H1 (cell line): ENCODE results near the gene STRADB. TPM values are rescaled to one million over a fixed set of nuclear protein-coding genes. Genes with fewer than 3 reads are reported as not detected.

Source experiments
- CEBPB ChIP-seq: IDR thresholded peaks from 2 replicates; pipeline ENCODE4 v1.6.1; 2012; ENCODE audit warnings: low read depth, low read length
- polyA plus RNA-seq, 7 experiments: library from polyadenylated mRNA; depleted of rRNA in 3 of 7; stranded (reverse) in 5 of 7; unstranded in 2 of 7; fragments of >200 nt in 5 of 7; fragments of 200-250 nt in 2 of 7; gene quantifications; 1 replicate in 5 of 7; 2 replicates in 1 of 7; 4 replicates in 1 of 7; pipeline versions ENCODE4 v1.2.1 to v1.2.3, GENCODE V29; 2011 to 2013; ENCODE audit warnings: missing spikeins in 2 of 7, mixed read lengths in 2 of 7
- total RNA-seq: library from RNA; stranded (reverse); fragmentation: NEBNext Ultra II Directional; extraction: Animal tissue kit (Norgen Biotek cat#: 25700); gene quantifications from 2 replicates; pipeline ENCODE4 v1.2.1, GENCODE V29; 2021
- TF ChIP-seq, protein P1 (sequence below): fragments of 300-600 bp; sonication (generic); IDR thresholded peaks from 2 replicates; pipeline ENCODE4 v1.7.1; 2012; ENCODE audit warnings: low read length, moderate library complexity, mild to moderate bottlenecking, inconsistent platforms; ENCODE audit not compliant: insufficient replicate concordance

STRADB gene
- total and polyA plus RNA-seq, 2 of the 8 experiments (the other 6 are each of a cell fraction or from before 2014, with no cell fraction given) = 20.9 to 34.9 TPM

DNA sequence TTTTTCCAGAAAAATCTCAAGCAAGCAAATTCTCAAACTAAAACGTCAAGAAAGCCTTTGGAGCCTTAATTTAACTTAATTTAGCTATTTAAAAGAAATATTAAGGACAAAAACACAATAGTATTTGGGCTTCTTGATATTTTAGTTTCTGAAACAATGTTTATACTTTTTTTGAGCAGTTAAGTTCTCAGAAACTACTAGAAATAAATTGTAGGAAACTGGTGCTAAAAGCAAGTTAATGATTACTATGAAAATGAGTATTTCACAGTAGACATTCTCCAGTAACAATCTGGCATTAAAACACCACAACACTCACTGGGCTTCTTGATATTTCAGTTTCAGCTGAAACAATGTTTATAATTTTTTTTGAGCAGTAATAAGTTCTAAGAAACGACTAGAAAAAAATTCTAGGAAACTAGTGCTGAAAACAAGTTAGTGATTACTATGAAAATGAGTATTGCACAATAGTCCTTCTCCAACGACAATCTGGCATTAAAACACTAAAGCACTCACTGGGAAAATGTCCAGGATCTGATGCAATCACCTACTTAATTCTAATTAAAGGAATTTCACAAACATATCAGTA is 45.4 kb upstream of the STRADB start (continued):
- TF ChIP-seq, protein P1, sequence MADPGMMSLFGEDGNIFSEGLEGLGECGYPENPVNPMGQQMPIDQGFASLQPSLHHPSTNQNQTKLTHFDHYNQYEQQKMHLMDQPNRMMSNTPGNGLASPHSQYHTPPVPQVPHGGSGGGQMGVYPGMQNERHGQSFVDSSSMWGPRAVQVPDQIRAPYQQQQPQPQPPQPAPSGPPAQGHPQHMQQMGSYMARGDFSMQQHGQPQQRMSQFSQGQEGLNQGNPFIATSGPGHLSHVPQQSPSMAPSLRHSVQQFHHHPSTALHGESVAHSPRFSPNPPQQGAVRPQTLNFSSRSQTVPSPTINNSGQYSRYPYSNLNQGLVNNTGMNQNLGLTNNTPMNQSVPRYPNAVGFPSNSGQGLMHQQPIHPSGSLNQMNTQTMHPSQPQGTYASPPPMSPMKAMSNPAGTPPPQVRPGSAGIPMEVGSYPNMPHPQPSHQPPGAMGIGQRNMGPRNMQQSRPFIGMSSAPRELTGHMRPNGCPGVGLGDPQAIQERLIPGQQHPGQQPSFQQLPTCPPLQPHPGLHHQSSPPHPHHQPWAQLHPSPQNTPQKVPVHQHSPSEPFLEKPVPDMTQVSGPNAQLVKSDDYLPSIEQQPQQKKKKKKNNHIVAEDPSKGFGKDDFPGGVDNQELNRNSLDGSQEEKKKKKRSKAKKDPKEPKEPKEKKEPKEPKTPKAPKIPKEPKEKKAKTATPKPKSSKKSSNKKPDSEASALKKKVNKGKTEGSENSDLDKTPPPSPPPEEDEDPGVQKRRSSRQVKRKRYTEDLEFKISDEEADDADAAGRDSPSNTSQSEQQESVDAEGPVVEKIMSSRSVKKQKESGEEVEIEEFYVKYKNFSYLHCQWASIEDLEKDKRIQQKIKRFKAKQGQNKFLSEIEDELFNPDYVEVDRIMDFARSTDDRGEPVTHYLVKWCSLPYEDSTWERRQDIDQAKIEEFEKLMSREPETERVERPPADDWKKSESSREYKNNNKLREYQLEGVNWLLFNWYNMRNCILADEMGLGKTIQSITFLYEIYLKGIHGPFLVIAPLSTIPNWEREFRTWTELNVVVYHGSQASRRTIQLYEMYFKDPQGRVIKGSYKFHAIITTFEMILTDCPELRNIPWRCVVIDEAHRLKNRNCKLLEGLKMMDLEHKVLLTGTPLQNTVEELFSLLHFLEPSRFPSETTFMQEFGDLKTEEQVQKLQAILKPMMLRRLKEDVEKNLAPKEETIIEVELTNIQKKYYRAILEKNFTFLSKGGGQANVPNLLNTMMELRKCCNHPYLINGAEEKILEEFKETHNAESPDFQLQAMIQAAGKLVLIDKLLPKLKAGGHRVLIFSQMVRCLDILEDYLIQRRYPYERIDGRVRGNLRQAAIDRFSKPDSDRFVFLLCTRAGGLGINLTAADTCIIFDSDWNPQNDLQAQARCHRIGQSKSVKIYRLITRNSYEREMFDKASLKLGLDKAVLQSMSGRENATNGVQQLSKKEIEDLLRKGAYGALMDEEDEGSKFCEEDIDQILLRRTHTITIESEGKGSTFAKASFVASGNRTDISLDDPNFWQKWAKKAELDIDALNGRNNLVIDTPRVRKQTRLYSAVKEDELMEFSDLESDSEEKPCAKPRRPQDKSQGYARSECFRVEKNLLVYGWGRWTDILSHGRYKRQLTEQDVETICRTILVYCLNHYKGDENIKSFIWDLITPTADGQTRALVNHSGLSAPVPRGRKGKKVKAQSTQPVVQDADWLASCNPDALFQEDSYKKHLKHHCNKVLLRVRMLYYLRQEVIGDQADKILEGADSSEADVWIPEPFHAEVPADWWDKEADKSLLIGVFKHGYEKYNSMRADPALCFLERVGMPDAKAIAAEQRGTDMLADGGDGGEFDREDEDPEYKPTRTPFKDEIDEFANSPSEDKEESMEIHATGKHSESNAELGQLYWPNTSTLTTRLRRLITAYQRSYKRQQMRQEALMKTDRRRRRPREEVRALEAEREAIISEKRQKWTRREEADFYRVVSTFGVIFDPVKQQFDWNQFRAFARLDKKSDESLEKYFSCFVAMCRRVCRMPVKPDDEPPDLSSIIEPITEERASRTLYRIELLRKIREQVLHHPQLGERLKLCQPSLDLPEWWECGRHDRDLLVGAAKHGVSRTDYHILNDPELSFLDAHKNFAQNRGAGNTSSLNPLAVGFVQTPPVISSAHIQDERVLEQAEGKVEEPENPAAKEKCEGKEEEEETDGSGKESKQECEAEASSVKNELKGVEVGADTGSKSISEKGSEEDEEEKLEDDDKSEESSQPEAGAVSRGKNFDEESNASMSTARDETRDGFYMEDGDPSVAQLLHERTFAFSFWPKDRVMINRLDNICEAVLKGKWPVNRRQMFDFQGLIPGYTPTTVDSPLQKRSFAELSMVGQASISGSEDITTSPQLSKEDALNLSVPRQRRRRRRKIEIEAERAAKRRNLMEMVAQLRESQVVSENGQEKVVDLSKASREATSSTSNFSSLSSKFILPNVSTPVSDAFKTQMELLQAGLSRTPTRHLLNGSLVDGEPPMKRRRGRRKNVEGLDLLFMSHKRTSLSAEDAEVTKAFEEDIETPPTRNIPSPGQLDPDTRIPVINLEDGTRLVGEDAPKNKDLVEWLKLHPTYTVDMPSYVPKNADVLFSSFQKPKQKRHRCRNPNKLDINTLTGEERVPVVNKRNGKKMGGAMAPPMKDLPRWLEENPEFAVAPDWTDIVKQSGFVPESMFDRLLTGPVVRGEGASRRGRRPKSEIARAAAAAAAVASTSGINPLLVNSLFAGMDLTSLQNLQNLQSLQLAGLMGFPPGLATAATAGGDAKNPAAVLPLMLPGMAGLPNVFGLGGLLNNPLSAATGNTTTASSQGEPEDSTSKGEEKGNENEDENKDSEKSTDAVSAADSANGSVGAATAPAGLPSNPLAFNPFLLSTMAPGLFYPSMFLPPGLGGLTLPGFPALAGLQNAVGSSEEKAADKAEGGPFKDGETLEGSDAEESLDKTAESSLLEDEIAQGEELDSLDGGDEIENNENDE = no peak
- TF ChIP-seq CEBPB = peak; percentile 88; the same call in 1 of the 2 replicates
